ENCODE measurements around the gene CFAP161.

DNA sequence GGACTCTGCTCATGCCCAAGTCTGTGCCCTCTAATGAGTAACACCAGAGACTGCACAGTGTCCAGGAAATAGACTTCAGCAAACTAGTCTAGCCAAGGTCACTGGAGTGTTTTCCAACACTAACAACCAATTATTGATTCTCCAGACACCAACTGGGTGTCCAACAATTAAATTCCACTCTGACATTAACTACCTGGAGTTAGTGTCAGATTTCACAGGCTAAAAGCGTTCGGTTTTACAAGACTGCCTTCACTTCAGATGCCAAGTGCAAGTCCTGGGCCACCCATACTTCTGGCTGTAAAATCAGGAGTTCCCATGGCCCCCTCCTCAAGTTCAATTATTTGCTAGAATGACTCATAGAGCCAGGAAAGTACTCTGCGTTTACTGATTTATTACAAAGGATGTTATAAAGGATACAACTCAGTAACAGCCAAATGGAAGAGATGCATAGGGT is 20.8 kb upstream of the CFAP161 start:
- TF ChIP-seq, protein P1, sequence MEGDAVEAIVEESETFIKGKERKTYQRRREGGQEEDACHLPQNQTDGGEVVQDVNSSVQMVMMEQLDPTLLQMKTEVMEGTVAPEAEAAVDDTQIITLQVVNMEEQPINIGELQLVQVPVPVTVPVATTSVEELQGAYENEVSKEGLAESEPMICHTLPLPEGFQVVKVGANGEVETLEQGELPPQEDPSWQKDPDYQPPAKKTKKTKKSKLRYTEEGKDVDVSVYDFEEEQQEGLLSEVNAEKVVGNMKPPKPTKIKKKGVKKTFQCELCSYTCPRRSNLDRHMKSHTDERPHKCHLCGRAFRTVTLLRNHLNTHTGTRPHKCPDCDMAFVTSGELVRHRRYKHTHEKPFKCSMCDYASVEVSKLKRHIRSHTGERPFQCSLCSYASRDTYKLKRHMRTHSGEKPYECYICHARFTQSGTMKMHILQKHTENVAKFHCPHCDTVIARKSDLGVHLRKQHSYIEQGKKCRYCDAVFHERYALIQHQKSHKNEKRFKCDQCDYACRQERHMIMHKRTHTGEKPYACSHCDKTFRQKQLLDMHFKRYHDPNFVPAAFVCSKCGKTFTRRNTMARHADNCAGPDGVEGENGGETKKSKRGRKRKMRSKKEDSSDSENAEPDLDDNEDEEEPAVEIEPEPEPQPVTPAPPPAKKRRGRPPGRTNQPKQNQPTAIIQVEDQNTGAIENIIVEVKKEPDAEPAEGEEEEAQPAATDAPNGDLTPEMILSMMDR (IDR thresholded peaks at IDR 0.05; ENCODE audit: low read length) = no peak
- TF ChIP-seq EZH2 (IDR thresholded peaks at IDR 0.05; ENCODE audit: borderline replicate concordance, low read length) = no peak

Measured in OCI-LY1 (cell line).